HG02571 (cell line): ENCODE results near the gene AUP1.
"Not testable (repeated sequence)": the region's sequence is repeated elsewhere in the genome, so short reads cannot be mapped to it uniquely, and the experiment has no call there.

ENCODE experiments used
- ATAC-seq: cut with Tn5 transposase; IDR thresholded peaks from one replicate; pipeline ENCODE4 v1.9.1; 2021; ENCODE audit warnings: mild to moderate bottlenecking, moderate library complexity; ENCODE audit not compliant: unreplicated experiment

The AUP1 gene

DNA sequence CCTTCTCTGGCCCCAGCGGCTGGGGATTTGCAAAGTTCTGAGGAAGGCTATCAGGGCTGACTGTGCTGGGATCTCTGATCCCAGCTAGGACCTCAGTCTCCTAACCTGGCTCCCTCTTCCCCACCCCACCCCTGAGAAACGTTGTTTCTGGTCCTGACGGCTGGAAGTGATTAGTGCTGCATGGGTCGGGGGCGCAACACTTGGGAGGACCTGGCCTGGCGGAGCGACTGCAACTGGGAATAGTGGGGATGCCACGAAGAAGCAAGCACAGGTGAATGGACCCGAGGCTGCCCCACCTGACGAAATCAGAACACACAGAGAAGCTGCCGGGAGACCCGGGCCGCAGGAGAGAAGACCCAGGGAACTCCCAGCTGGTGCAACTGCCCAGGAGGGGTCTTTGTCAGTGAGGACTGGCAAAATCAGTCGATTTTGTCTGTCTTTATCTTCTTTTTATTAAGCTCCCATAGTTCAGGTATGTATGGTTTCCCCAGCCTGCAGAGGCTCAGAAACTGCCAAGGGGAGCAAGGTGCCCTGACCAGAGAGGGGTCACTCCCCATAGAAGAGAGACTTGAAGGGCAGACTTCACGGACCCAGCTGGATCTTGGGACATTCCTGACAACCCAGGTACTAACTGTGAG lies 29.4 kb downstream of the AUP1 start:
- no peak for ATAC-seq

DNA sequence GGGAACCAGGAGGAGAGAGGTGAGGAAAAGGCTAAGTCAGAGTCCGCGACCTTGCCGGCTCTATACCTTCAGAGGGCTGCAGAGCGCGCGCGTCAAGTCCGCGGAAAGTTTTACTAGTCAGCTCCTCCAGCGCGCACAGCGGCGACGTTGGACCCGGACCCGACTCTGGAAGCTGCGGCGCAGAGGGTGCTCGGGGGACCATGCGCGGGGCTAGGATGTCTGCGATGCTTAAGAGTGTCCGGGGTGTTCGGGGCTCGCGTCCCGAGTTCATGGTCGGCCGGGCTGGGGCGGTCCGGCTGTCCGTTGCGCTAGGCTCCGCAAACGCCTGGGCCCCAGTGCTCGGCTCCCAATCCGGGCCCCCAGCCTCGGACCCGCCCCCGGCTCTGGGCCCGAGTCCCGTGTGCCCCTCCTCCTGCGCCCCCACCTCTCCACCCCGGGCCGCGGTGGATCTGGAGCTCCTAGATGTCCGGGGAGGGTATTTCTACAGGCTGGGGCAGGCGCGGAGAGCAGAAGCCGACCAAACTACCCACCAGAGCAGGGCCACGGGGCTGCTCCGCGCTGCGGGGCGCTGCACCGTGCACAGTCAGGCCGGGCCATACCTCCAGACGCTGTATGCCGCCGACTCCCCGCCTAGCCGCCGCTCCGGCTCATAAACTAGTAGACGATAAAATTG lies 30.1 kb downstream of the AUP1 start, which contains the start of gene LBX2:
Gene LBX2, minus strand, starts transcription at position 337 of the 673 bp plus-strand sequence. Its CDS starts 66 bp downstream, at position 271.
- ATAC-seq: no peak

DNA sequence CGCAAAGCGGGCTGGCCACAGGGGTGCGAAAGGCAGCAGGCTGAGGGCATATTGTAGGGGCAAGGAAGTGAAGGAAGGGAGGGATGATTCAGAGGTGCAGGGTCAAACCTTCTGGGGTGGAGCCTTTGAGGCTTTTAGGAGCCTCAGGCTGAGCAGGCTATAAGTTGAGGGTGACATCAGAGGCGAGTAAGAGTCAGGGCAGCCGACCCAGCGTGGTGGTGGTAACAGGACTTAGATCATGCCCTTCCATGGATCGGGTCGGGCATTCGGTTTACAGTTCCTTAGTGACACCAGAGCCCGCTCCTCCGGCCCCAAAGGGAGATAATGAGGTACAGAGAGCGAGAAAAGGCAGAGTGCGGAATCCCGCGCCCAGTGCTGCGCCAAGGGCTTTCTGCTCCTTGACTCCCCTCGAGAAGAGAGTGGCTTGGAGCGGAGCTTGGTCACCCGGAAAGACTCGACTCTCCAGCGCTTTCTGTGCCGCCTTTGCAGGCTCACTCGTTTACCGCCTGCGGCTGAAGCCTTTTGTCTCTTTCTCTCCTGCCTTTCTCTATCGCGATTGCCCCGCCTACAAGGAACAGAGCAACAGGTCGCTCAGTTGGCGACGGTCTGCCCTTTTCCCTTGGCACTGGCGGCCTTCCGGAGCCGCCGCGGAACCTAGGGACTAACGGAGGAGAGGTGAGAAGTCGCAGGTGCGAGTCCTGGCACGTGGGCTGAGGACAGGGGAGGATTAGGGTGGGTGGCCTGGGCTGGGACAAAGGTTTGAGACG lies 30.8 kb downstream of the AUP1 start:
- ATAC-seq: no peak

DNA sequence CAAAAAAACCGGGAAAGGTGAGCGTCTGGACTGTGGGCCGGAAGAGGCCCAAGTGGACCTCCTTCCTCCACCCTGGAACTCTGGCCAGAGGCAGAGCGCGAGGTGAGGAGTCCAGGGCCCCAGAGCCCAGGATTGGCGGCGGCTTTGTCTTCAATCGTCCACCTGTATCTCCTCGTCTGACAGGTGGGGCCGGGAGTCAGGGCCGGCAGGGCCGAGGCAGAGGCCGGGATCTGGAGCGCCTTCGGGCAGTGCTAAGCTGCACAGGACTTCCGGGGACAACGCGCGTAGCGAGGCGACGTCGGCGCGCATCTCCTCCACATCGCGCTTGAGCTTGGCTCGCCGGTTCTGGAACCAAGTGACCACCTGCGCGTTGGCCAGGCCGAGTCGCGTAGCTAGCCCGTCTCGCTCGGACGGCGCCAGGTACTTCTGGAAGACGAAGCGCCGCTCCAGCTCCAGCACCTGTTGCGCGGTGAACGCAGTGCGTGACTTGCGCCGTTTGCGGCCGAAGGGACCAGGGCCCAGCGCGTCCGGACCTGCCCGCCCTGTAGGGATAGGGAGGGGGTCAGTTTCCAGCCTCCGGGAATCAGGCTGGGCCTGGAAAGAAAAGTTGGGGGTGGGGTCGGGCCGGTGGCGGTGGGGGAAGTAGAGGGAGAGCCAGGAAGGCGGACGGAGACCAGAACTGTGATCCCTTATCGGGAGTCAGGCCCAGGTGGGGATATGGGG lies 31.6 kb downstream of the AUP1 start:
- ATAC-seq: no peak

DNA sequence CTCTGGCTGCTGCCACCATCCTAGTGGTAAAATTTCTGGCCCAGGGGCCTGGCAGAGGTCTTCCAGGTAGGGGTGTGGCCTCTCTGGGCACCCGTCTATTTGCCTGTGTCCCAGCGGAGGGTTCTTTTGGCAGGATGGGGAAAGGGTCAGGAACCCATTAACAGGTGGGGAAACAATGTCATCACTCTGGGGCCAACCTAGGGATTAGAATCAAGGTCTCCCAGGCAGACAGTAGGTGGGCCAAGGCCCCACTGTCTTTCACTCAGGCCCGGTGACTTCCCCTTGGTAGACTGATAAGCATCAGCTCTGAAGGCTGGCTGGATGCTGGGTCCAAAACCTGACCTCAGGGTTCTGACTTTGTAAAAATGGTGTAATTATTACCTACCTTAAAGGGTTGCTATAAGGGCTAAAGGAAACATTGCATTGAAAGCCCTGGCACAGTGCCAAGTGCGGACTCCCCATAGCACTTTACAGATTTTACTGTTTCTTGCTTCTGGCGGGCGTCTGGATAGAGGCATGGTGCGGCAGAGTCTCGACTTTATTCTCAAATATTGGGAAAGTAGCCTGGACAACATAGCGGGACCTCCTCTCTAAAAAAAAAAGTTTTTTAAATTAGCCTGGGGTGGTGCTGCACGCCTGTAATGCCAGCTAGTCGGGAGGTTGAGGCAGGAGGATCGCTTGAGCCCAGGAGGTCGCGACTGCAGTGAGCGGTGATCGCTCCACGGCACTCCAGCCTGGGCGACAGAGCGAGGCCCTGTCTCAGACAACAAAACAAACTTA lies 32.3 kb downstream of the AUP1 start:
- ATAC-seq: no peak

DNA sequence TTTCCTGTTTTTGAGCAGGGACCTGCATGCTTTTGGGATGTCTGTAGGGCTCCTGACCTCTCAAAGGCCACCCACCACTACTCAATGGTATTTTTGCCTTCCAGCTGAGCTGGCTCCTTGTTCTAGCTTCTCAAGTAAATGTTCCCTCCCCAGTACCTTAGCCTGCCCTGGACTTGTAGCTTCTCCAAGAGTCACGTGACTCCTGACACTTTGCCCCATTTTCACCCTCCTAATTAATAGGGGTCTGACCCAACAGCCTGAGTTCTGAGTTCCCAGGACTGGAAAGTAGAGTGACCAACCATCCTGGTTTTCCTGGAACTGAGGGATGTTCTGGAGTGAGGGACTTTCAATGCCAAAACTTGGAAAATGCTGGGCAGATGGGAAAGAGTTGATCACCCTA lies 34.1 kb downstream of the AUP1 start:
- ATAC-seq: no peak

DNA sequence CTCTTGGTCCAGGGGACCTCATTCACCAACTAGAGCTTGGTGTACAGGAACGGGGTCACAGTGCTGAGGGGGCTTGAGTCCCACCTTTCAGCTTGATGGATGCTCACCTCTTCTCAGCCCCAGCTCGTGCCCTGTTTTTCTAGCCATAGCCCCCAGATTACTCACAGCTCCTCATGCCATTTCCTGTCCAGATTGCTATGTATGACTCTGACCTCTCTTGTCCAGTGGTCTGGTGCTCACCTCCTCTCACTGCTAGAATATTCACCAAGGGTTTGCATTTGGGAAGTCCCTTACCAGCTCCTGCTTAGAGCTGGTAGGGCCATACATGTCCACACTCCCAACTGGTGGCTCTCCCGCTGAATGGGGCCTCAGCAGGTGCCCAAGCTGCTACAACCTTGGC lies 36.0 kb downstream of the AUP1 start:
- ATAC-seq: no peak

DNA sequence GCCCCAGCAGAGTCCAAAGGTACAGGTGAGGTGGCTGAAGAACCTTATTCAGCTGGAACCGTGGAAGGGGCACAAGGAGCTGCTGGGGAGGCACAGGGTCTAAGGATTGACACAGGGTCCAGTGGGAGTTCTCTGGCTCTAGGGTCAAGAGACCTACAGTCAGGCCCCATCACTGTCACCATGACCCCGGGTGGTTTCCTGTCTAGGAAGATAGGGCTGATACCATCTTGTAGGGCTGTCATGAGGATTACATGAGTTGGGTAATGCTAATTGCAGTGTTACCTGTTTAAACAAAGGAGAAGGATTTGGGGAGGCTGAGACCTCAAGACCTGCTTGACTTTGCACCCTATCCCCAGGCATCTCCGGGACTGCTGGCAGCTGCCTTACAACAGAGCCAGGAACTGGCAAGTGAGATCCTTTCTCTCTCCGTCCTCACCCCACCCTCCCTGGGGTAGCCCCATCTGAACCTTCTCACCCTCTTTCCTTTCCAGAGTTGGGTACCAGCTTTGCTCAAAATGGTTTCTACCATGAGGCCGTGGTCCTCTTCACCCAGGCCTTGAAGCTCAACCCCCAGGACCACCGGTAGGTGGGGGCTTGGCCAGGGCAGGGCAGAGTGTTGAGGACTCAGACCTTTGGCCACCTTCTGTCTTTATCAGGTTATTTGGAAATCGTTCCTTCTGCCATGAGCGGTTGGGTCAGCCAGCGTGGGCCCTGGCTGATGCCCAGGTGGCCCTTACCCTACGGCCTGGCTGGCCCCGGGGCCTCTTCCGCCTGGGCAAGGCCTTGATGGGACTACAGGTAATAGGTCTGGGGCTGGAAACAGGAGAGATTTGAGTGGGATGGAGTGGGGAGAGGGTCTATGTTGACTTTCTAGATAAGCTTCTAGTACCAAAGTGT lies 37.6 kb downstream of the AUP1 start:
- no peak for ATAC-seq

DNA sequence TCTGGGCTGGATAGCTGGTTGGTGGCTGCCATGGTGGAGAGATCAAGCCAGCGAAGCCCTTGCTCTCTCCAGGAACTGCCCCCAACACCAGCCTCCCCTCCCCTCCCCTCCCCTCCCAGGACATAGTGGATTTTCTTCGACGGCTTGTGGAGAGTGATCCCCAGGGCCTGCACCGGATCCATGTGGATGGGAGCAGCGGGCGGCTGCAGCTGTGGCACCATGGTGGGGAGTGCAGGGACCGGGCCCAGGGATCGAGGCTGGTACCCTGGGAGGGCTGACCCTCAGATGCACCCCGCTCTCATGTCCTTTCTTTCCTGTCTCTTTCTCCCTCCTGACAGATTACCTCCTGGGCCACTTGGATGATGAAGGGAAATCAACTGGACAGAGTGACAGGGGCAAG lies 39.6 kb downstream of the AUP1 start:
- ATAC-seq: no peak

DNA sequence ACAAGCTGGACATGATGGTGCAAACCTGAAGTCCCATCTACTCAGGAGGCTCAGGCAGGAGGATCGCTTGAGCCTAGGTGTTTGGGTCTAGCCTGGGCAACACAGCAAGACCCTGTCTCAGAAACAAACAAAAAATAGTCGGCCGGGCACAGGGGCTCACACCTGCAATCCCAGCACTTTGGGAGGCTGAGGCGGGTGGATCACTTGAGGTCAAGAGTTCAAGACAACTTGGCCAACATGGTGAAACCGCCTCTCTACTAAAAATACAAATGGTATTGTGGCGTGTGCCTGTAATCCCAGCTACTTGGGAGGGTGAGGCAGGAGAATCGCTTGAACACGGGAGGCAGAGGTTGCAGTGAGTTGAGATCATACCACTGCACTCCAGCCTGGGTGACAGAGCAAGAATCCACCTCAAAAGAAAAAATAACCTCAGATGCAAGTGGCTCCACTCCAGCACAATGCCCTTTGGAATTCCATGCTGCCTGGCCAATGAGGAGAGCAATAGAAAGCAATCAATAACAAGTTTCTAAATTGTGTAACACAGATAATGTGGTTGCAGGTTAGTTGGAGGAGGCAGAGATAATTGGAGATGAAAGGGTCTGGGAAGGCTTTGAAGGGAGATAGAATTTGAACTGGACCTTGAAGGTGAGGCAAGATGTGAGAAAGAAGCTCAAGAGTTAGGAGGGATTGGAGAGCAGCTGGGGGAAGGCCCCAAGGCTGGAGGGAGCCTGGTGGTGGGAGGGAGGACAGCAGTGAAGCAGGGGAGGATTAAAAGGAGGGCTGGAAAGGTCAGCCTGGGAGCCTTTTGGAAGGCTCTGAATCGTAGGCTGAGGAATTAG lies 40.6 kb downstream of the AUP1 start:
- ATAC-seq: no peak

DNA sequence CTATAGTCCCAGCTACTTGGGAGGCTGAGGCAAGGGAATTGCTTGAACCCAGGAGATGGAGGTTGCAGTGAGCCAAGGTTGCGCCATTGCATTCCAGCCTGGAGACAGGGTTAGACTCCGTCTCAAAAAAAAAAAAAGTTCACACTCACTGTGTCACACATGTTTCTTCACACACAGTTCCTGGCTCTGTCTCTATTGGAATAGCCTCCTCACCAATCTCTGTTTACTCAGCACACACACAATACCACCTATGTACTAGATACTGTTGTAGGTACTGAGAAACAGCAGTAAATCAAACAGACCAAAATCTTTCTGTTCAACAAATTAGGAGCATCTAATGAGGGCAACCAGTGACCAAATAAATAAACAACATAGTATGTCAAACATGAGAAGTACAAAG lies 43.4 kb downstream of the AUP1 start:
- ATAC-seq: no peak

DNA sequence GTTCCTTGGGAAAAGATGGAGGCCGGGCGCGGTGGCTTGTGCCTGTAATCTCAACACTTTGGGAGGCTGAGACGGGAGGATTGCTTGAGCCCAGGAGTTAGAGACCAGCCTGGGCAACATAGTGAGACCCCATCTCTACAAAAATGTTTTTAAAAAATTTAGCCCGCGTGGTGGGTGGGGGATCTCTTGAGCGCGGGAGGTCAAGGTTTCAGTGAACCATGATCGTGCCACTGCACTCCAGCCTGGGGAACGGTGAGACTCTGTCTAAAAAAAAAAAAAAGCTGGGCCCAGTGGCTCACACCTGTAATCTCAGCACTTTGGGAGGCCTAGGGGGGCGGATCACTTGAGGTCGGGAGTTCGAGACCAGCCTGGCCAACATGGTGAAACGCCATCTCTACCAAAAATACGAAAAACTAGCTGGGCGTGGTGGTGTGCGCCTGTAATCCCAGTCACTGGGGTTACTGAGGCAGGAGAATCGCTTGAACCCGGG lies 45.8 kb downstream of the AUP1 start:
- not testable (repeated sequence) for ATAC-seq

DNA sequence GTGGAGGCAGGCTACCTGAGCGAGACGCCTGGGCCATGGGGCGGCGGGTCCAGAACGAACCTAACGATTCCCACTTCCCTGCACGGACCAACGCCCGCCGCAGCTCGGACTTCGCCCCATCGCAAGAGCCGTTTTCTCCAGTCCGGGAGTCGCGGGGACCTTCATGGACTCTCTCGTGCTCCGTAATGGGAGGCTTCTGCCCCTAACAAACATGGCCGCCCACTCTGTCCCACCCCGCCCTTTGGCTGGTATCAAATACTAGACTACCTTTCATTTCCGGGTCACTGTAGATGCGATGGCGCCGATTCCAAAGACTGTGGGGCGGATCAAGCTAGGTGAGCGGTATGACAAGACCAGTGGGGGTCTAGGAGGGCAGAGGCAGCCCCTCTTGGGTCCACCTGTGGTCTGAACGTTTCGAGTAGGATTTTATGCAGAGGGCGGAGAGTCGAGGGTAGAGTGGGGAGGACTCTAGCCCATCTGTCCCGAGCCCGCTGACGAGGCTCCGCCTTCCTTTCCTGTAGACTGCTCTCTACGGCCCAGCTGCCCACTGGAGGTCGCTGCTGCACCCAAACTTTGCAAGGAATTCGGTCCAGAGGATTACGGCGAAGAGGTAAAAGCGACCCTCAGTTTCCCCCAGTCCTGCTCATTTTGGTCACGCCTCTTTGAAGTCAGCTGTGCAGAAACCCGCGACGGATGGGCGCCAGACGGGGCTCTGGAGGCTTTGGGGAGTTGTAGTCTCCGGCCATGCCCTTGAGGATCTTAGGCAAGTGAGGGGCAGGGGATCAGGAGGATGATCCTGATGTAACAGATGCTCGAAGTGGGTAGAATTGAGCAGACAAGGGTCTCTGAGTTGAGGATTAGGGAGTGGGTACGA lies 46.5 kb downstream of the AUP1 start, which contains the start of the genes CCDC142 and TTC31:
Gene CCDC142, minus strand, starts transcription at position 198 of the 874 bp plus-strand sequence. Its CDS starts 161 bp downstream, at position 37.
Gene TTC31, plus strand, starts transcription at position 281 of the 874 bp plus-strand sequence. Its CDS starts 15 bp downstream, at position 296.
- ATAC-seq: peak; percentile 90

DNA sequence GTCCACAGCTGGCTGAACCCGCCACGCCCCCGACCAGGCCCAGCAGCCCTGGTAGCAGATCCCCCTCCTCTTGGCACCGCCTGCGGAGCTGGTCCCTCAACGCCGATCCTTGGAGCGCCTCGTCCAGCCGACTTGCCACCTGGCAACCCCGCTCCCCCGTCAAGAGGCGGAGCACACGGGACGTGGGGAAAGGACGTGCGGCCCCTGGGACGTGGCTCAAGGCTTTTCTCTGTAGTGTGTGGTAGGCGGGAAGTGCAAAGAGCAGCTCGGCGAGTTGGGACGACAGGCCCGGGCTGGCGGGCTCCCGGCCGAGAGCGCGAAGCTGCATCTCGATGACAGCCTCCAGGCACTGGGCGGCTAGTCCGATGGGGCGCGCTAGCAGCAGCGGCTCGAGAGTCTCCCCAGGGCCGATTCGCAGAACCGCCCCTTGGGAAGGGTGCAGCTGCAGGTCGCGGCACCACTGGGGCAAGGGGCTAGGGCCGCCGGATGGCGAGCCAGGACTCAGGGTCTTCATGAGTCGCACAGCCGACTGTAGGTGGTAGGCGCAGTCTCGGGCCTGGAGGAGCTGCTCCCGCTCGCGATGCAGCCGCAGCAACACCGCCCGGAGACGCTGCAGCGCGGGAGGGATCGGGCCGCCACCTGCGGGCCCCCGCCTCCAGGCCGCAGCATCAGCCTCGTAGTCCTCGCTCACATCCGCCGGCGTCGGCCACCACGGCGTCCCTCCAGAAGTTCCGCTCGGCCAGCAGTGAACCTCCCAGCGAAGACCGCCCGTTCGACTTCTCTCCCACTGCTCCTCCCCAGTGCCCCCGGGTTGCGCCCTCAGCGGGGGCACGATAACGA lies 47.3 kb downstream of the AUP1 start:
- ATAC-seq: peak; percentile 34

DNA sequence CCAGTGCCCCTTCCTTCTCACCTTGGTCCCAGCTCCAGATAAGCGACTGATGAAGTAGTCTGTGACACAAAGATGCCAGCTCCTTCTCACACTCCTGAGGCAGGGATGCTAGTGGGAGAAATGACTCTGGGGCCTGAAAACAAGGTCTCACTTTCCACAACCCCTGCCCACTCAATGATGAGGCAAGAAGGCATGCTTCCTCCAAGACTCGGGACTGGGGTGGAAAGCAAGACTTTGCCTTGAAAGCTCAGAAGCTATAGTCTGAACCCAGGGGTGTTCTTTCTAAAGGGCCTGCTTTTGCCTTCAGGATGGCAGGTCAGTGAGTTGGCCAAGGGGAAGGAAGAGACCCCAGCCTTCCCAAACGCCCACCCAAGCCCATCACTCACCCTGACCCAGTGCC lies 48.1 kb downstream of the AUP1 start:
- no peak for ATAC-seq
